PC-3 (cell line): Measurements from ENCODE around the gene RAB31. TPM values are rescaled to one million over a fixed set of nuclear protein-coding genes. Genes with fewer than 3 reads are reported as not detected.

Source experiments
- ATAC-seq: fragments of 200-7000 bp; cut with Tn5 transposase; 2 replicates; pipeline ENCODE4 v1.9.1; 2020; ENCODE audit warnings: mild to moderate bottlenecking, moderate library complexity
- BruUV-seq: library from RNA; stranded (reverse); fragments of 400-500 nt; replicated peaks from 2 replicates; lab custom pipeline; 2021; lab: Mats Ljungman, UMichigan
- CTCF ChIA-PET: fragments of 300-600 bp; sonication (Branson Sonifier 250); formaldehyde crosslinking; loops from one replicate; lab custom pipeline; 2022; ENCODE audit warnings: antibody characterized with exemption; lab: Charles Lee
- POLR2A ChIA-PET: fragments of 300-600 bp; sonication (Branson Sonifier 250); formaldehyde crosslinking; loops from one replicate; lab custom pipeline; 2022; ENCODE audit warnings: antibody characterized with exemption; ENCODE audit not compliant: unreplicated experiment; lab: Charles Lee
- DNase-seq: peaks from one replicate; pipeline ENCODE4 v3.0.0-alpha.2; 2015
- H2AFZ ChIP-seq: fragments of 300-600 bp; sonication (generic); 2 replicates; pipeline ENCODE4 v1.6.0; 2016; ENCODE audit warnings: antibody characterized with exemption, low read length
- H3F3A ChIP-seq: fragments of 300-600 bp; sonication (generic); one replicate; pipeline ENCODE4 v1.6.0; 2017; ENCODE audit warnings: antibody characterized with exemption, low read length, control low read depth, mild to moderate bottlenecking; ENCODE audit not compliant: unreplicated experiment
- H3K27ac ChIP-seq: fragments of 300-600 bp; sonication (generic); 2 replicates; pipeline ENCODE4 v1.5.1; 2016; ENCODE audit warnings: mild to moderate bottlenecking, low read length
- H3K27me3 ChIP-seq: fragments of 300-600 bp; sonication (generic); 2 replicates; pipeline ENCODE4 v1.6.1; 2016; ENCODE audit warnings: low read length, mixed read lengths
- H3K36me3 ChIP-seq: fragments of 300-600 bp; sonication (generic); 2 replicates; pipeline ENCODE4 v1.6.1; 2016; ENCODE audit warnings: low read depth, mixed run types, low read length, mixed read lengths
- H3K4me1 ChIP-seq: fragments of 300-600 bp; sonication (generic); 2 replicates; pipeline ENCODE4 v1.5.1; 2016; ENCODE audit warnings: low read length; ENCODE audit not compliant: insufficient read depth
- H3K4me2 ChIP-seq: fragments of 300-600 bp; sonication (generic); 2 replicates; pipeline ENCODE4 v1.6.0; 2016; ENCODE audit warnings: low read length
- H3K4me3 ChIP-seq: fragments of 300-600 bp; sonication (generic); 2 replicates; pipeline ENCODE4 v1.5.1; 2016; ENCODE audit warnings: mild to moderate bottlenecking, low read length, mixed read lengths
- H3K79me2 ChIP-seq: fragments of 300-600 bp; sonication (generic); 2 replicates; pipeline ENCODE4 v1.6.1; 2017; ENCODE audit warnings: low read length, mixed read lengths
- H3K9ac ChIP-seq: fragments of 300-600 bp; sonication (generic); 2 replicates; pipeline ENCODE4 v1.6.0; 2016; ENCODE audit warnings: mild to moderate bottlenecking, low read length
- H3K9me2 ChIP-seq: fragments of 300-600 bp; sonication (generic); replicated peaks from 2 replicates; pipeline ENCODE4 v1.6.1; 2016; ENCODE audit warnings: mixed run types, low read length, mixed read lengths
- H3K9me3 ChIP-seq: fragments of 300-600 bp; sonication (generic); 2 replicates; pipeline ENCODE4 v1.6.1; 2016; ENCODE audit warnings: low read length, mixed read lengths
- H4K20me1 ChIP-seq: fragments of 300-600 bp; sonication (generic); 2 replicates; pipeline ENCODE4 v1.6.1; 2016; ENCODE audit warnings: low read length, mixed read lengths
- CTCF ChIP-seq: fragments of 300-600 bp; sonication (generic); conservative IDR thresholded peaks from 2 replicates; pipeline ENCODE4 v1.5.1; 2017; ENCODE audit warnings: antibody characterized with exemption, low read depth, mild to moderate bottlenecking, low read length
- EZH2 ChIP-seq: fragments of 300-600 bp; sonication (generic); IDR thresholded peaks from one replicate; pipeline ENCODE4 v1.6.1; 2017; ENCODE audit warnings: antibody characterized with exemption, mild to moderate bottlenecking, low read length; ENCODE audit not compliant: unreplicated experiment
- EZH2phosphoT487 ChIP-seq: fragments of 300-600 bp; sonication (generic); IDR thresholded peaks from 2 replicates; pipeline ENCODE4 v1.6.1; 2018; ENCODE audit warnings: mild to moderate bottlenecking, antibody characterized with exemption, low read length, borderline replicate concordance
- intact Hi-C: fragments of 100-400 bp; cut with micrococcal nuclease; formaldehyde crosslinking; loops from 2 replicates; pipeline ENCODE4 v1.9.0; 2023
- total RNA-seq: library from RNA; depleted of rRNA; stranded (reverse); fragments of >200 nt; gene quantifications from 2 replicates; pipeline ENCODE4 v1.2.3, GENCODE V29; 2014

Gene RAB31
- total RNA-seq, 1 experiment from 2014 or later, result 3.8 TPM

GRCh38 chr18:9715978-9716774, 8.1 kb downstream of the RAB31 start:
- H3K4me2 ChIP-seq, result no peak overlapping the region
- CTCF ChIA-PET, result no interaction called here

GRCh38 chr18:9716780-9717563, 8.9 kb downstream of the RAB31 start:
- no peak for ATAC-seq
- H3K27me3 ChIP-seq, result no peaks in the 10 kb centered on the region
- intact Hi-C loops, result no loop called here
- H3K4me2 ChIP-seq, result no peak overlapping the region
- ChIA-PET CTCF (no interaction called here), POLR2A (no interaction called here)
- no peaks in the 10 kb centered on the region for H3K9me2 ChIP-seq
- H4K20me1 ChIP-seq, result no peaks in the 10 kb centered on the region
- H3K9ac ChIP-seq, result no peak overlapping the region
- H3F3A ChIP-seq, result peaks cover 4% of the 10 kb centered on the region
- TF ChIP-seq EZH2 (no peak), CTCF (no peak), EZH2phosphoT487 (no peak)
- H3K27ac ChIP-seq, result no peak overlapping the region
- DNase-seq, result no peak
- H3K9me3 ChIP-seq, result no peaks in the 10 kb centered on the region
- no peak overlapping the region for H2AFZ ChIP-seq
- H3K36me3 ChIP-seq, result no peaks in the 10 kb centered on the region
- no peak overlapping the region for H3K4me3 ChIP-seq
- H3K79me2 ChIP-seq, result no peaks in the 10 kb centered on the region
- no TSS peak for BruUV-seq
- H3K4me1 ChIP-seq, result peaks cover 12% of the 10 kb centered on the region

More at GRCh38 chr18:9715978-9716774, 8.1 kb downstream of the RAB31 start:
- H3K27ac ChIP-seq, result no peak overlapping the region
- peaks cover 4% of the 10 kb centered on the region for H3F3A ChIP-seq
- no TSS peak for BruUV-seq
- H3K9me3 ChIP-seq, result no peaks in the 10 kb centered on the region
- no peaks in the 10 kb centered on the region for H3K27me3 ChIP-seq
- ATAC-seq (no peak), DNase-seq (no peak)
- H3K36me3 ChIP-seq, result no peaks in the 10 kb centered on the region
- peaks cover 12% of the 10 kb centered on the region for H3K4me1 ChIP-seq
- intact Hi-C loops, result no loop called here
- H3K4me3 ChIP-seq, result no peak overlapping the region
- H2AFZ ChIP-seq, result no peak overlapping the region
- POLR2A ChIA-PET, result no interaction called here
- no peaks in the 10 kb centered on the region for H4K20me1 ChIP-seq
- no peaks in the 10 kb centered on the region for H3K9me2 ChIP-seq
- no peak overlapping the region for H3K9ac ChIP-seq
- no peak for TF ChIP-seq EZH2
- no peak for TF ChIP-seq CTCF
- TF ChIP-seq EZH2phosphoT487, result no peak
- H3K79me2 ChIP-seq, result no peaks in the 10 kb centered on the region
